Inflammatory macrophage (primary cell): ENCODE data around the gene TTBK2.
"Not testable (repeated sequence)": the region's sequence is repeated elsewhere in the genome, so short reads cannot be mapped to it uniquely, and the experiment has no call there.

Source experiments
- DNase-seq, 2 donors: peaks; one replicate each; pipeline ENCODE4 v3.0.0-alpha.2; 2020 to 2022

The TTBK2 gene

DNA sequence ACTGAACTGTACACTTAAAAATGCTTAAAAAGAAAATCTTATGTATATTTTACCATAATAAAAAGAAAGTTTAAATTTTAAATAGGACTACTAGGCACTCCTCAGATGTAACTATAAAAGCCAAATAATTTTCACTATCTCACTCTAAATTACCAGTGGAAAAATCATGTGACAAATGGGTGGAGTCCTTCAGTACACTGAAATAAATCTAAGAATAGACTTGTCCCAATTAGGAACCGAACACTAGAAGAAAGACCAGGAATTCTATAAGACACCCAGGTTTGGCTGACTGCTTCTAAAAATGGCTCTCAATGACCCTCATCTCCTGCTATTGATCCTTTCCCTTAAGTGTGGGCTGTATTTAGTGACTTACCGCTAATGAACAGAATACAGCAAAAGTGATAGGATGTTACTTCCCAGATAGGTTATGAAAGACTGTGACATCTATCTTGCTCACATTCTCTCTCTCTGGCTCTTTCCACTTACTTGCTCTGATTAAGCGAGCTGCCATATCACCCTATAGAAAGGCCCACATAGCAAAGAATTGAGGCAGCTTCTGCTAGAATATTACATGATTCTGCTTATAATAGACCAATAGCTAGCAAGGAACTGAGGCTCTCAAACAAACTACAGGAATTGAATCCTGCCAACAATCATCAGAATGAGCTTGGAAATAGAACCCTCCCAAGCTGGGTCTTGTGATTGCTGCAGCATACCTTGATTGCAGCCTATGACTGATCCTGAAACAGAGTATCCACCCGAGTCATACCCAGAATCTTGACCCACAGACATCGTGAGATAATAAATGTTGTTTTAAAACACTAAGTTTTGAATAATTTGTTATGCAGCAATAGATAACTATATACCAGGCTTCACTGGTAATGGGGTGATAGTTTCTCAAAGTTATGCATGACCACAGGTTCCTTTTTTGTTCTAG, 16.9 kb downstream of the TTBK2 start:
- no peak for DNase-seq

DNA sequence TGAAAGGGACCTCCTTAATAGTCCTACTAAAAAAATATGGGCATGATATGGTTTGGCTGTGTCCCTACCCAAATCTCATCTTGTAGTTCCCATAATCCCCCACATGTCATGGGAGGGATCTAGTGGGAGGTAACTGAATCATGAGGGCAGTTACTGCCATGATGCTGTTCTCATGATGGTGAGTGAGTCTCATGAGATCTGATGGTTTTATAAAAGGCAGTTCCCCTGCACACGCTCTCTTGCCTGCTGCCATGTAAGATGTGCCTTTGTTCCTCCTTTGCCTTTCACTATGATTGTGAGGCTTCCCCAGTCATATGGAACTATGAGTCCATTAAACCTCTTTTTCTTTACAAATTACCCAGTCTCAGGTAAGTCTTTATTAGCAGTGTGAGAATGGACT, 26.7 kb downstream of the TTBK2 start:
- DNase-seq: peak in 1 of 2 donors; percentile 18

DNA sequence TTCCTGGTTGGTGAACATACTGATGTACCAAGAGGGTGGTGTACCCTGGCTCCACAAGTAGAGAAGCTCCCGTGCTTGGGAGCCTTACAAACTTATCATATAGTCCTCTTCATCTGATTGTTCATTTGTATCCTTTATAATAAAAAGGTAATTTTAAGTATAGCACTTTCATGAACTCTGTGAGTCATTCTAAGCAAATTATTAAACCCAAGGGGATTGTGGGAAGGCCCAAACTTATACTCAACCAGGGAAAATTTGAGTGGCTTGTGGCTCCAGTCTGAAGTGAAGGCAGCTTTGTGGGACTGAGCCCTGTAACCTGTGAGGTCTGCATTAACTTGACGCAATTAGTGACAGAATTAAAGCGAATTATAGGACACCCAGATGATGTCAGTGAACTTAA, 29.0 kb downstream of the TTBK2 start:
- DNase-seq: no peak

DNA sequence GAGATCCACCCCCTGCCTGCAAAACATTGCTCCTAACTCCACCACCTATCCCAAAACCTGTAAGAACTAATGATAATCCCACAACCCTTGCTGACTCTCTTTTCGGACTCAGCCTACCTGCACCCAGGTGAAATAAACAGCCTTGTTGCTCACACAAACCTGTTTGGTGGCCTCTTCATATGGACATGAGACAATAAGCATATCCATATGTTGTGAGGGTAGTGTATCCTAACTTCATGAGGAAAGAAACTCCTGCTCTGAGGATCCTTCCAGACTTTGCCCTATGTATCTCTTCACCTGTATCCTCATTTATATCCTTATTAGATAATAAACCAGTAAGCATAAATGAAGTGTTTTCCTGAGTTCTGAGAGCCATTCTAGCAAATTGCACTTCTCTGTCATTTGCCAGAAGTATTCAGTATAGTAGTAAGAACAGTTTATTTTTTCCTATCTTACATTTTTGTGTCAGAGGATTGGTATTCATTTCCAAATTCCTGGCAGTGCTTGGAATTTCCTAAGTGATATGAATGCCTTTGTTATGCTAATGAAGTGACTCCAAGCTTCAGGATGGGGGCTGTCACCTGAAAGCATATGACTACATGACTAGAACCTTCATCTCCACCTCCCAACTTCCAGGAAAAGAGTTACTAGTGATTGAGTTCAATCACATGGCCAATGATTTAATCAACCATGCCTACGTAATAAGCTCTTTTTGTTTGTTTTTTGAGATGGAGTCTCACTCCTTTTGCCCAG, 30.2 kb downstream of the TTBK2 start:
- no peak for DNase-seq

DNA sequence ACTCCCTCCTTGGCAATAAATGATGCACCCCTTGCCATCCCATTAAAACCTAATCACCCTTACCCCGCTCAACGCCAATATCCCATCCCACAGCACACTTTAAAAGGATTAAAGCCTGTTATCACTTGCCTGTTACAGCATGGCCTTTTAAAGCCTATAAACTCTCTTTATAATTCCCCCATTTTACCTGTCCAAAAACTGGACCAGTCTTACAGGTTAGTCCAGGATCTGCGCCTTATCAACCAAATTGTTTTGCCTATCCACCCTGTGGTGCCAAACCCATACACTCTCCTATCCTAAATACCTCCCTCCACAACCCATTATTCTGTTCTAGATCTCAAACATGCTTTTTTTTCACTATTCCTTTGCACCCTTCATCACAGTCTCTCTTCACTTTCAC, 33.2 kb downstream of the TTBK2 start:
- DNase-seq: not testable (repeated sequence)

DNA sequence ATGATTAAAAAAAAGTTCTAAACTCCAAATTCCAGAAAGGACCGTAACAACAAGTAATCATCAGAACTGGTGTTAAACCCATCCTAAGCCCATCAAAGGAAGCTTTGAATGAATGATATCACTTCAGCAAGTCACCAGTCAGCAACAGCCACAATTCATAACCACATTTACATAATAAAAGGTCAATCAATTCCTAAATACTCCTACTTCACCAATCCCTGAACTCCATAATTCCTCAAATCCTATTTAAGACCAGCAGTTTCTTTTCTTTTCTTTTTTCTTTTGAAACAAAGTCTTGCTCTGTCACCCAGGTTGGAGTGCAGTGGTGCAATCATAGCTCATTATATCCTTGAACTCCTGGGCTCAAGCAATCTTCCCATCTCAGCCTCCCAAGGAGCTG, 40.5 kb downstream of the TTBK2 start:
- no peak for DNase-seq

DNA sequence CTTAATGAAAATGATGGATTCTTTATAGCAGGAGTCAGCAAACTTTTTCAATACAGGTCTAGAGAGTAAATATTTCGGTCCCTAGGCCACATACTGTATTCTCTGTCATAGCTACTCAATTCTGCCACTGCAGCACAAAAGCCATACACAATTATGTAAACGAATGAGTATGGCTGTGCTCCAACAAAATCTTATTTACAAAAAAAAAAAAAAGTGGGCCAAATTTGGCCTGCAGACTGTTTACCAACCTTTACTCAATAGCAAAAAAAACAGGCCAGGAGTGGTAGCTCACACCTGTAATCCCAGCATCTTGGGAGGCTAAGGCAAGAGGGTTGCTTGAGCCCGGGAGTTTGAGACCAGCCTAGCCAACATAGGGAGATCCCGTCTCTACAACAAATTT, 41.1 kb downstream of the TTBK2 start:
- no peak for DNase-seq

DNA sequence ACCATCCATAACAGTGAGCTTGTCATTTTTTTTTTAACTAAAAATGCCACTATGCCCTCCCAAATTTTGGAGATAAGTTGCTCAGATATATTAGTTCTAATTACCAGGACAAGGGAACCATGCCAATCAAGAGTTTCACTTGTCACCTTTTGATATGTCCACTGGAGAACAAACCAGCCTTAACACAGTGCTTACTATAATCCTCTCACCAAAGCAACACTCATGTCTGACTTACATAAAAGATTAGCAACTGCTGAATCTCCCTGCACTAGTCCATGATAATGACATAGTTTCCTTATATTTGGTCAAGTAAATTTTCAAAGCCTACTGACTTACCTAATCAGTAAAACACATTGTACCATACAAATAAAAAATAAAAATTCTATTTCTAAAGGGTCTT, 44.4 kb downstream of the TTBK2 start:
- DNase-seq: no peak

DNA sequence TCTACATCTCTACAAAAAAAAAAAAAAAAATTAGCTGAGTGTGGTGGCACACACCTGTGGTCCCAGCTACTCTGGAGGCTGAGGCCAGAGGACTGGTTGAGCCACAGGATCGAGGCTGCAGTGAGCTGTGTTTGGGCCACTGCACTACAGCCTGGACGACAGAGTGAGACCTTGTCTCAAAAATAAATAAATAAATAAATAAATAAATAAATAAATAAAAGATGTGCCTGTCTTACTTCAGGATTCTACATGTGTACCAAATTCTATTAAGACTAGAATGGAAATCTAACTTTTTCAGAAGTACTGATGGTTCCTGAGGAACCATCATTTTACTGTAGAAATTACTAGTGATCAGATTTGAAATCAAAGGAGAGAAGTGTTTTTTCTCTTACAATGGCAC, 51.9 kb downstream of the TTBK2 start:
- DNase-seq: no peak

DNA sequence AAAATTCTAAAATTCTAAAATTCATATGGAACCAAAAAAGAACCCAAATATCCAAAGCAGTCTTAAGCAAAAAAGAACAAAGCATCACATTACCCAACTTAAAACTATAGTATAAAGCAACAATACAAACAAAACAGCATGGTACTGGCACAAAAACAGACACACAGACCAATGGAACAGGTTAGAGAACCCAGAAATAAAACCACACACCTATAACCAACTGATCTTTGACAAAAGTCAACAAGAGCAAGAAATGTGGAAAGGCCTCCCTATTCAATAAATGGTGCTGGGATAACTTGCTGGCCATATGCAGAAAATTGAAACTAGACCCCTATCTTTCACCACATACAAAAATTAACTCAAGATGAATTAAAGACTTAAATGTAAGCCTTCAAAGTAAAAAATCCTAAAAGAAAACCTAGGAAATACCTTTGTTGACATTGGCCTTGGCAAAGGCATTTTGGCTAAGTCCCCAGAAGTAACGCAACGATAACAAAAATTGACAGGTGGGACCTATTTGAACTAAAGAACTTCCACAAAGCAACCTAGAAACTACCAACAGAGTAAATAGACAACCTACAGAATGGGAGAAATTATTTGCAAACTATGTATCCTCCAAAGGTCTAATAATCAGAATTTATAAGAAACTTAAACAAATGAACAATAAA, 56.9 kb downstream of the TTBK2 start:
- DNase-seq: no peak

DNA sequence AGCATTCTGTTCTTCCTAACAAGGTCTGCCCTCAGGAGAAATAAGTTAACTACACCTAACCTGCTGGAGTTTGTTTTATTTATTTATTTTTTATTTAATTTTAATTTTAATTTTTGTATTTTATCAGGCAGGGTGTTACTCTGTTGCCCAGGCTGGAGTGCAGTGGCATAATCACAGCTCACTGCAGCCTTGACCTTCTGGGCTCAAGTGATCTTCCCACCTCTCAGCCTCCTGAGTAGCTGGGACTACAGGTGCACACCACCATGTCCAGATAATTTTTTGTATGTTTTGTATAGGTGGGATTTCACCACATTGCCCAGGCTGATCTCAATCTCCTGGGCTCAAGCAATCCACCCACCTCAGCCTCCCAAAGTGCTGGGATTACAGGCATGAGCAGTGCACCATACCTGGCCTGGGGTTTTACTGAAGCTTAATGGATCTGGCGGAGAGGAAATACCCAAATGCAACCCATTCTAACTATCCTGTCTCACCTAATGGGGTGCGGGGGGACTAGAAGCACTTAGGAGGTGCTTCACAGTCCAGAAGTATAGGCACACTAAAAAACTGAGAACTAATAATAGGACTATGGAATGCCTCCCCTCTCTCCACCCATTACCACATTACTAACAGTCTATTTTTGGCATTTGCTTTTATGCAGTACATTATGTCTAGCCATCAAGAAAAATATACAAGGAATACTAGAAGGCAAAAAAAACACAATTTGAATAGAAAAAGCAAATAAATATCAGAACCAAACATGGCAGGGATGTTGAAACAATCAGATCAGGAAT, 61.4 kb downstream of the TTBK2 start:
- DNase-seq: no peak

DNA sequence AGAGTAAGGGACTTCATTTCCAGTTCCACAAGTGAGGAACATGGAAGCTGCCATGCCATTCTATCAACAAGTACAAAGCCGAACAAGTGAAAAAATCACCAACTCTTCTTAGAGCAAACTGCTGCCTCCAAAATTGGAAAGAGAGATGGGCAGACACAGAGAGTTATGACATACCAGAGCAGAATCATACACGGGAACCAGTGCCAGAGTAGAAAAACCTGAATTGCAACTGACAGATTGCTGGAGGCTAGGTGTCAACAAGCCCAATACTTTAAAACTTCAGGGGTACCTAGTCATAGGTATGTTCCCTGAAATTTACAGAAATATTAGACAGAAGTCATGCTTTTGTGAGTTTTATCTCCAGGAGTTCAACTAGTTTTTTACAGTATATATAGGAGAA, 62.0 kb downstream of the TTBK2 start:
- DNase-seq: no peak

DNA sequence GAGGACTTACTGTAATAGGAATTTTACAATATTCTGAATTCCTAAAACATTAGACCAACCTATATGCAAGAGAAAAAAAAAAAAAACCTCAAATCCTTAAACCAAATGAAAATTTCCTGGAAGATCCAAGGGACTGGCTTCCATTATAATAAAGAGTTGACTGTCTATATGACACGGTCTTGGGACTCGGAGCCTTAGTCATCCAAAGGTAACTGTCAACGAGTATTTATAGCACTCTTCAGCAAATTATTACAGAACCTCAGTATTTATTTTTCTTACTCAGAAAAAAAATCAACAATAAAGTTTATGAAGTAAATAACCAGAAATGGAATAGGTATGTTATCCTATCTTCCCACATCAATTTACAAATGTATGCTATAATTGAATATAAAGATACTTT, 66.0 kb downstream of the TTBK2 start:
- no peak for DNase-seq

DNA sequence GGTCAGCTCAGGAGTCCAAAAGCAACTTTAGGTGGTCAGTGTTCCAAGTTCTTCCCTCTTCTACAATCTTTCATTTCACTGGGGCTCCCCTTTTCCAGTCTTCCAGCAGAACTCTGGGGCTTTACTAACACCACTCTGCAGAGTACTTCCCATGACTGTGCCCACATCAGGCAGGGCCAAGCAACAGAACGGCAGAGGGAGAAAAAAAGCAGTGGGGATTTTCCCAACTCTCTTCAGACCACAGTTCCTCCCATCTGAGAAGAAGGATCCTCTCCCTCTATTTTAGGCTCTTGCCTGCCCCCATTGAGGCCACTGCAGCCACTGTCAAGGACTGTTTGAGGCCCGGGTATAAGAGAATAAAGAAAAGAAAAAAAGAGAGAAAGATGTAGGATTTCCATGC, 70.7 kb downstream of the TTBK2 start:
- peak; percentile 24 to 46 for DNase-seq

DNA sequence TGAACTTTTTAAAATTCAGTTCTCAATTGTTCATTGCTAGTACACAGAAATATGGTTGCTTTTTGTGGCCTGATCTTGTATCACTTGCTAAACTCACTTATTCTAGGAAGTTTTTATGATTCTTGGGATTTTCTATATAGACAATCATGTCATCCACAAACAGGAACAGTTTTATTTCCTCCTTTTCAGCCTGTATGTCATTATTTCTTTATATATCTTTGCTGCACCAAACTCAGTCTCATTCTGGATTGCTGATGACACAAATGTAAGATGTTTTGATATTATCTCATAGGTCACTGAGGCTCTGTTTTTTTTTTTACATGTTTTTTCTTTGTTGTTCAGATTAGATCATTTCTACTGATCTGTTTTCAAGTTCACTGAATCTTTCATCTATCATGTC, 71.7 kb downstream of the TTBK2 start:
- peak; percentile 24 to 65 for DNase-seq

DNA sequence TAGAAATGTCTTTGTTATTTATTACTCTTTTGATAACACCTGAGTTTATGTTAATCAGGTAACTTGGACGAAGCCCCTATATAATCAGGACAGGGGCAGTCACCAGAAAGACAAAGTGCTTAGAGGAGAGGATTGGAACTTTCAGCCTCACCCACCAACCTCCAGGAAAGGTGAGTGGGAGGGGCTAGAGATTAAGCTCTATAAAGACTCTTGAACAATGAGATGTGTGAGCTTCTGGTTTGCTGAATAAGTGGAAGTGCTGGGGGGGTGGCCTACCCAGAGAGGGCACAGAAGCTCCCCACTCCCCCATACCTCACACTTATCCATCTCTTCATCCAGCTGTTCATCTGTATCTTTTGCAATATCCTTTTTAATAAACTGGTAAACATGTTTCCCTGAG, 73.9 kb downstream of the TTBK2 start:
- DNase-seq: no peak

DNA sequence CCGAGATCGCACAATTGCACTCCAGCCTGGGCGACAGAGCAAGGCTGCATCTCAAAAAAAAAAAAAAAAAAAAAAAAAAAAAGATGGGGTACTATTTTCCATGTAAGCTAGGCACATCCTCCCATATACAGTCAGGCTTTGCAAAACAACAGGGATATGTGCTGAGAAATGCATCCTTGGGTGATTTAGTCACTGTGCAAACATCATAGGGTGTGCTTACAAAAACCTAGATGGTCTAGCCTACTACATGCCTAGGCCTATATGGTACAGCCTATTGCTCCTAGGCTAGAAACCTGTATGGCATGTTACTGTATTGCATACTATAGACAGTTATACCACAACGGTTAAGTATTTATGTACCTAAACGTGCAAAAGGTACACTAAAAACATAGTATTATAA, 75.0 kb downstream of the TTBK2 start:
- no peak for DNase-seq

DNA sequence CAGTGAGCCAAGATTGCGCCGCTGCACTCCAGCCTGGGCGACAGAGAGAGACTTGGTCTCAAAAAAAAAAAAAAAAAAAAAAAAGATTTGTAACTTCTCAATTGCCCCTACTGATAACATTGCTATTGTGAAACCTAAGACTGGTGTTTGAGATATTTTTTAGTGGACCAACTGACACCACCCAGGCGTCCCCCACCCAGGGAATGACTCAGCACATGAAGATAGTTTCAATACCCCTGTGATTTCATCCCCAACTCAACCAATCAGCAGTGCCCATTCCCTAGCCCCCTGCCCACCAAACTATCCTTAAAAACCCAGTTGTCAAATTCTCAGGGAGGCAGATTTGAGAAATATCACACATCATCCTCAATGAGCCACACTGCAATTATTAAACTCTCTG, 76.9 kb downstream of the TTBK2 start:
- DNase-seq: no peak

DNA sequence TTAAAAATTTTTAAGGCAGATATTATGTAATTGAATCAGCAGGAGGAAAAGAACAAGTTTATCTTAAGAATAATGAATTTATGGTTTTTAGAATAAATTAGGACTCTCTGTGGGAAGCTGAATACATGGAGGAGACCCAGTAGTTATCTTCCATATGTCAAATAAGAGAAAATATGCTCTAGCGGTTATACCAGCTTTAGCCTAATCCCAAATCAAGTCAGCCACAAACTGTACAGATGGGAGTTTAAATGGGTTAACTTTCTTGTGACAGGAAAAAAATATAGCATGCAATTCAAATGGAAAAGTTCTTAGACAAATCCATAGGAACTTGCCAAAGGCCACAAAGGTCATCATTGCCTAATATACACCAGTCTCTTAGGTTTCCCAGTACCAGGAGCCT, 84.3 kb downstream of the TTBK2 start:
- DNase-seq: no peak

DNA sequence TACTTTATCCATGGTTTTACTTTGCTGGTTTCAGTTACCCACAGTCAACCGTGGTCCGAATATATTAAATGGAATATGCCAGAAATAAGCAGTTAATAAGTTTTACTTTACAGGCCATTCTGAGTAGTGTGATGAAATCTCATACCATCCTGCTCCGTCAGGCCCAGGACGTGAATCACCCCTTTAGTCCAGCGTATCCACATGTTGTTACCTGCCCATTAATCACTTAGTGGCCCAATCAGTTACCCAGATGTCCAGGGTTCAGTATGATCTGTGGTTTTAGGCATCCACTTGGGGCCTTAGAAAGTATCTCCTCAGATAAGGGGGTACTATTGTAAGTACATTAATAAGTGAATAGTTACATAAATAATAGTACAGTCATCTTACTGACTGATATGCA, 88.0 kb downstream of the TTBK2 start:
- no peak for DNase-seq

DNA sequence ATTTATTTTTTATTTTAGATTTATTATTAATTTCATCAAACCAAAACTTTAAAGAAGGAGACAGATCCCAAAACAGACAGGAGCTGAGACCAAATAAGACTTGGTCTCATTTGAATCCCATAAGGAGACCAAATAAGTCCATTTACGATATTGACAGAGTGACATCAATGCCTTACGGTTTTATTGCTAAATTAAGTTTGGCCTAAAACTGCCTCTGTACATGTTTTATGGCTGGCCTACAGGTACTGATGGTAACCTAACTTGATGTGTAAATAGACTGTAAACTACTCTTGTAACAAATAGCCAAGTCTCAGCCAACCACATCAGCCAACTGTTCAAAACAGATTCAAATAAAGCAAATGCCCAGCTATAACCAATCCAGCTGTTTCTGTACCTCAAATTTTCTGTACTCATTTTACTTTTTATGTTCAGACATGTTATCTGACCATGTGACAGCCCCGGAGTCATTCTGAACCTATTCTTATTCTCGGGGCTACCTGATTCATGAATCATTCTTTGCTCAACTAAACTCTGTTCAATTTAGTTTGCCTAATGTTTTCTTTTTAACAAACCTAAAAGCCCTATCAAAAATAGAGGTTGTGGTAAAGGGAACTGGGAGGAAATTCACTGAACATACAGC, 94.2 kb downstream of the TTBK2 start:
- DNase-seq: no peak

DNA sequence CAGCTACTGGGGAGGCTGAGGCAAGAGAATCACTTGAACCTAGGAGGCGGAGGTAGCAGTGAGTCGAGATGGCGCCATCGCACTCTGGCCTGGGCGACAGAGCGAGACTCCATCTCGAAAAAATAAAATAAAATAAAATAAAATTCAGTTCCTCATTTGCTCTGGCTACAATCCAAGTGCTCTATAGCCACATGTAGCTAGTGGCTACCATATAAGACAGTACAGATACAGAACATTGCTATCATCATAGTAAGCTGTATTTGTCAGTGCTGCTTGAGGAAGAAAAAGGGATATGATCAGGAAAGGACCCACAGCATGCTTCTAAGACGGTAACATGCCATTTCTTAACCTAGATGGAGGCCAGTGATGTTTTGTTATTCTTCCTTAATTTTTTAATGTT, 95.0 kb downstream of the TTBK2 start:
- no peak for DNase-seq
